Suprapubic skin (tissue), 4 donors: ENCODE data around the gene DNAH1. TPM values are rescaled to one million over a fixed set of nuclear protein-coding genes. Genes with fewer than 3 reads are reported as not detected.

Experiments used
- DNase-seq, 2 donors: peaks; one replicate each; pipeline ENCODE4 v3.0.0-alpha.2; 2019; ENCODE audit warnings: low spot score in 2 of 2
- H3K27ac ChIP-seq: fragments of 200-600 bp; sonication (generic); one replicate; pipeline ENCODE4 v1.5.1; 2019
- H3K27me3 ChIP-seq: fragments of 200-600 bp; sonication (generic); one replicate; pipeline ENCODE4 v1.5.1; 2019
- H3K36me3 ChIP-seq: fragments of 200-600 bp; sonication (generic); one replicate; pipeline ENCODE4 v1.5.1; 2019
- H3K4me1 ChIP-seq: fragments of 200-600 bp; sonication (generic); one replicate; pipeline ENCODE4 v1.5.1; 2019
- H3K4me3 ChIP-seq: fragments of 200-600 bp; sonication (generic); one replicate; pipeline ENCODE4 v1.5.1; 2019; ENCODE audit warnings: mild to moderate bottlenecking
- H3K9me3 ChIP-seq: fragments of 200-600 bp; sonication (generic); one replicate; pipeline ENCODE4 v1.5.1; 2019
- EP300 ChIP-seq: sonication (generic); formaldehyde crosslinking; IDR thresholded peaks from one replicate; pipeline ENCODE4 v1.6.1; 2017; ENCODE audit warnings: antibody characterized with exemption
- POLR2A ChIP-seq, 2 donors: fragments of 450-650 bp; IDR thresholded peaks; one replicate each; pipeline ENCODE4 v1.6.1; 2017; ENCODE audit warnings: antibody characterized with exemption in 2 of 2, mild to moderate bottlenecking in 2 of 2, moderate library complexity in 2 of 2
- POLR2AphosphoS5 ChIP-seq, 3 donors: sonication (generic); formaldehyde crosslinking; IDR thresholded peaks; one replicate each; pipeline ENCODE4 v1.6.1; 2017; ENCODE audit warnings: antibody characterized with exemption in 3 of 3
- WGBS: methylation state at CpG from one replicate; pipeline ENCODE4 v1.1.5; 2018; 5-methylcytosine and 5-hydroxymethylcytosine counted together
- total RNA-seq, 4 donors: library from RNA; depleted of rRNA; stranded (reverse); fragments of >200 nt; gene quantifications; one replicate each; pipeline ENCODE4 v1.1.0, GENCODE V29; 2016
- TF ChIP-seq, protein P1 (sequence below), 2 donors: fragments of 200-600 bp in 1 of 2; fragments of 450-650 bp in 1 of 2; sonication (generic) in 1 of 2; IDR thresholded peaks; one replicate each; pipeline ENCODE4 v1.5.1; 2016 to 2019; ENCODE audit warnings: antibody characterized with exemption in 2 of 2, mild to moderate bottlenecking in 1 of 2, moderate library complexity in 1 of 2

The DNAH1 gene
- total RNA-seq, 4 donors from 2014 or later = 3.4 to 10.1 (median 7.7) TPM

DNA sequence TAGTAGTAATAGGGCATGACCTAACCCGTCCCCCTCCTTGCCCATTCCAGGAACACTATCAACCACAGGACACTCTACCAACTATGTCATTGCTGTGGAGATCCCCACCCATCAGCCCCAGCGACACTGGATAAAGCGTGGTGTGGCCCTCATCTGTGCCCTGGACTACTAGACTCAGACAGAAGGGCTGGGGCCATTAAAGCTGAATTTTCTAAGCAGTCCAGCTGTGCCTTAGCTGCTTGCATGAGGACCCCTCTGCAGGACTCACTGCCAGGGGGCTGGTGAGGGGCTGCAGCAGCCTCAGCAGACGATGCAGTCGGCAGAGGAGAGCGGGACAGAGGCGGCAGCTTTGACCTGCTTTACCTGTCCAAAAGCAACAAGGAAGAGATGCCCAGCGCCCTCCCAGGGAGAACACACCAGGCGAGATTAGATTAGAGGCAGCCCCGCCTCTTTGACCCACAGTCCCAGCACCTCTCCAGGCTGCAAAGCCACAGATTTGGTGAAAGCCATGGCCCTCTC, 84.2 kb downstream of the DNAH1 start:
- Histone ChIP-seq H3K36me3 (peaks cover 59% of the 10 kb centered on the region), H3K4me1 (peaks cover 48% of the 10 kb centered on the region), H3K4me3 (no peak overlapping the region), H3K27ac (no peak overlapping the region), H3K27me3 (no peaks in the 10 kb centered on the region), H3K9me3 (no peaks in the 10 kb centered on the region)
- TF ChIP-seq POLR2AphosphoS5 (IDR thresholded peaks at IDR 0.05) (no peak), POLR2A (IDR thresholded peaks at IDR 0.05) (no peak), EP300 (no peak)
- WGBS = 85% methylated on average over 10 of the region's 10 CpGs
- DNase-seq = no peak

DNA sequence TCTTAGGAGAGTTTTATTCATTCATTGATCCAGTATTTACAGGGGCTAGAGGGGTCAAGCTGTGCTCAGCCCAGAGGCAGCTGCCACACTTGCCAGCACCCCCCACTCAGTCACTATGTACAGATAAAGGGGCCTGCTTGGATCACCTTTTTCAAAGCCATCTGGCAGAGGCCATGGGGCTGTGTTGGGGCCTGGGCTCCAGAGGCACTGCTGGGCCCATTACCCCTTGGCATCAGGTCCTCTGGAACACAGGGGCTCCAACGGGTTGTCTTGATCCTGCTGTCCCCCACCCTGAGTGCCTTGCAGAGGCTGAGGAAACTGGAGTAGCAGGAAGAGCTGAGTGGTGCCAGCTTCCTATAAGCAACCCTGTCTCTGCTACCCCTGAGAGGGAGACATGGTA, 84.9 kb downstream of the DNAH1 start:
- Histone ChIP-seq H3K4me3 (no peak overlapping the region), H3K27me3 (no peaks in the 10 kb centered on the region), H3K4me1 (peaks cover 55% of the 10 kb centered on the region), H3K9me3 (no peaks in the 10 kb centered on the region), H3K27ac (no peak overlapping the region), H3K36me3 (peaks cover 65% of the 10 kb centered on the region)
- 71% methylated on average over 1 of the region's 1 CpG for WGBS
- TF ChIP-seq, protein P1, sequence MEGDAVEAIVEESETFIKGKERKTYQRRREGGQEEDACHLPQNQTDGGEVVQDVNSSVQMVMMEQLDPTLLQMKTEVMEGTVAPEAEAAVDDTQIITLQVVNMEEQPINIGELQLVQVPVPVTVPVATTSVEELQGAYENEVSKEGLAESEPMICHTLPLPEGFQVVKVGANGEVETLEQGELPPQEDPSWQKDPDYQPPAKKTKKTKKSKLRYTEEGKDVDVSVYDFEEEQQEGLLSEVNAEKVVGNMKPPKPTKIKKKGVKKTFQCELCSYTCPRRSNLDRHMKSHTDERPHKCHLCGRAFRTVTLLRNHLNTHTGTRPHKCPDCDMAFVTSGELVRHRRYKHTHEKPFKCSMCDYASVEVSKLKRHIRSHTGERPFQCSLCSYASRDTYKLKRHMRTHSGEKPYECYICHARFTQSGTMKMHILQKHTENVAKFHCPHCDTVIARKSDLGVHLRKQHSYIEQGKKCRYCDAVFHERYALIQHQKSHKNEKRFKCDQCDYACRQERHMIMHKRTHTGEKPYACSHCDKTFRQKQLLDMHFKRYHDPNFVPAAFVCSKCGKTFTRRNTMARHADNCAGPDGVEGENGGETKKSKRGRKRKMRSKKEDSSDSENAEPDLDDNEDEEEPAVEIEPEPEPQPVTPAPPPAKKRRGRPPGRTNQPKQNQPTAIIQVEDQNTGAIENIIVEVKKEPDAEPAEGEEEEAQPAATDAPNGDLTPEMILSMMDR (IDR thresholded peaks at IDR 0.05) = no peak
- TF ChIP-seq POLR2A (IDR thresholded peaks at IDR 0.05) (no peak), POLR2AphosphoS5 (IDR thresholded peaks at IDR 0.05) (no peak), EP300 (no peak)
- no peak for DNase-seq

DNA sequence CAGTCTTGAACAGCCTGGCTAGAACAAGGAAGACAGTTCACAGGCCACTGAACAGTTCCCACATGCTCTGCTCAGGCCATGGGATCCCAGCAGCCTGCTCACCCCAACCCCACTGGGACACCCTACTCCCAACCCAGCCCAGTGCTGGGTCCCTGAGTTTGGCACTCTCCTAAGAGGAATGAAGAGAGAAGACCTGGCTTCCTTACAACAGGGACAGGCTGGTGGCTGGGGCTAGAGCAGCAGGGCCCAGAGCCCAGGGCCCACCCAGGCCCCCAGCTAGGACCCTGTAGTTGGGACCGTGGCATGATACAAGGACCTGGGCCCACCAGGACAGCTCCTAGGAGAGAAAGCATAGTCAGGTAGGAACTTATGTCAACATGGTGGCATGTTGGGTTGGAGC, 85.4 kb downstream of the DNAH1 start:
- WGBS = 100% methylated on average over 1 of the region's 1 CpG

DNA sequence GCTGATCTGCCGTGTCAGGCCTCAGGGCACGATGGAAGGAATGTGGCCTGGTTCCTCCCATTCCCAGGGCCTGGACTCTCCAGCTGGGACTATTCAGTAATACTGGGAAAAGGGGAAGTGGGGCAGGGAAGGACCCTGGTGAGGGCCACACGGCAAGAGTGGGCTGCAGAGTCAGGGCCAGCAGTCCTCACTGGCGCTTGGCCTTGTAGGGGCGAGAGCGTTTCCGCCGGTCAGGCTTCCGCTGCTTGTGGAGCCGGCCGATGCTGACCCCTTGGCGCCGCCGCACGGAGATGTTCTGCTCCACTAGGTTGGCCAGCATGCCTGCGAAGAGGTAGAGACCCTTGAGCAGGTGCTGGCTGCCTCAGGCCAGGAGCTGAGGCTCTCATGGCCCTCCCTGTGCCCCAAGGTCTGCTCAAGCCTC, 86.0 kb downstream of the DNAH1 start:
- Histone ChIP-seq H3K27ac (no peak overlapping the region), H3K9me3 (no peaks in the 10 kb centered on the region), H3K36me3 (peaks cover 73% of the 10 kb centered on the region), H3K4me3 (no peak overlapping the region), H3K27me3 (no peaks in the 10 kb centered on the region), H3K4me1 (peaks cover 66% of the 10 kb centered on the region)
- WGBS = 60% methylated on average over 4 of the region's 16 CpGs
- TF ChIP-seq POLR2A (IDR thresholded peaks at IDR 0.05) = no peak
- no peak for TF ChIP-seq POLR2AphosphoS5 (IDR thresholded peaks at IDR 0.05)
- TF ChIP-seq, protein P1 (IDR thresholded peaks at IDR 0.05) = no peak
- TF ChIP-seq EP300 = no peak
- peak in 1 of 2 donors; percentile 55 for DNase-seq

More for the DNA sequence above, 85.4 kb downstream of the DNAH1 start:
- Histone ChIP-seq H3K4me1 (peaks cover 60% of the 10 kb centered on the region), H3K36me3 (peaks cover 71% of the 10 kb centered on the region), H3K9me3 (no peaks in the 10 kb centered on the region), H3K27me3 (no peaks in the 10 kb centered on the region), H3K27ac (no peak overlapping the region), H3K4me3 (no peak overlapping the region)
- TF ChIP-seq EP300 = no peak
- TF ChIP-seq, protein P1 (IDR thresholded peaks at IDR 0.05) = no peak
- TF ChIP-seq POLR2A (IDR thresholded peaks at IDR 0.05) = no peak
- TF ChIP-seq POLR2AphosphoS5 (IDR thresholded peaks at IDR 0.05) = no peak
- no peak for DNase-seq

DNA sequence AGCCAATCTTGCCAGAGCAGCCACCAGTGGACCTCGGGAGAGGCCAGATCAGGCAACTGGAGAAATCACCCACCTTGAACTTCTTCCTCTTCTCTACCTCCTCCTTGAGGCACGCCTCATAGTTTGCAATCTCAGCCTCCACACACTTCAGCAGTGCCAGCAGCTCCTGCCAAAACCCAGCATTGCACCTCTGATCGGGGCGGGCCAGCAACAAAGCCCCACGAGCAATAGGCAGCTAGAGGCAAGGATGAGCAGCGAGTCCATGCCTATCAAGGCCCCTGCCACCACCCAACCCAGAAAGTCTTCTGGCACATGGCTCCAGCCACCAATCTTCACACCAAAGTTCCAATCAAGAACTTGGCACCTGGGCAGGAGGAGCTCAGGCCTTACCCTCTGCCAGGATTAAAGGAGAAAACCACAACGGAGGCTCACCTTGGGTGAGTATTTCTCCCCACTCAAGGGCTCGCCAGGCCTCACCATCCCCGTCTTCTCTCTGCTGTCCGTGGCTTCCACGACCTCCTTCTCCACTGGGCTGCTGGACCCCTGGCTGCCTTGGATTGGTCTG, 86.7 kb downstream of the DNAH1 start:
- 53% methylated on average over 11 of the region's 11 CpGs for WGBS
- Histone ChIP-seq H3K36me3 (peaks cover 80% of the 10 kb centered on the region), H3K4me1 (peaks cover 72% of the 10 kb centered on the region), H3K9me3 (no peaks in the 10 kb centered on the region), H3K27me3 (no peaks in the 10 kb centered on the region), H3K4me3 (no peak overlapping the region), H3K27ac (peak overlapping the region; percentile 17)
- peak in 1 of 2 donors; percentile 61 for DNase-seq
- no peak for TF ChIP-seq POLR2AphosphoS5 (IDR thresholded peaks at IDR 0.05)

DNA sequence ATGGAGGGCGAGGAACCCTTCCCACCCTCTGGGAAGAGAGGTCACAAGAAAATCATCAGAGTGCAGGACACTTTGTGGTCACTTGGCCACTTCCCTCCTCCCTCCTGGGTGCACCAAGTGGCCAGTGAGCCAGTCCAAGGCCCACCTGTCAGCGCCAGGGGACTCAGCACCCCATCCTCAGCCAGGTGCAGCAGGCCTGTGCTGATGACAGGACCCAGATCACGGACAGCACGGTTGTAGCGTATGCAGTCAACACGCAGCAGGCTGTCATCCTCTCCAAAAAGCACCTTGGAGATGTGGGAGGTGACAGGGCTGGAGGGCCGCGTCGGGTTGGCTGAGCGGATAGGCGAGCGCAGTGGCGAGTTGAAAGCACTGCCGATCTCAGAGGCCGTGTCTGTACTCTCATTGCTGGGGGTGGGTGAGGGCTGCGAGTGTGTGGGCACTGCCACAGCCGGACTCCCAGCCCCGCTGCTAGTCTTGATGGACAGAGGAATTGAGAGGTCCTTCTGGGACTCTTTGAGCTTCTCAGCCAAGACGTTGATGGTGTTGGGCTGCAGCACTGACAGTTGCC, 87.2 kb downstream of the DNAH1 start:
- TF ChIP-seq POLR2AphosphoS5 (IDR thresholded peaks at IDR 0.05) = no peak
- TF ChIP-seq POLR2A (IDR thresholded peaks at IDR 0.05) = no peak
- TF ChIP-seq, protein P1 (IDR thresholded peaks at IDR 0.05) = no peak
- TF ChIP-seq EP300 = no peak
- H3K9me3 ChIP-seq = no peaks in the 10 kb centered on the region
- H3K36me3 ChIP-seq = peaks cover 83% of the 10 kb centered on the region
- peaks cover 78% of the 10 kb centered on the region for H3K4me1 ChIP-seq
- no peak overlapping the region for H3K4me3 ChIP-seq
- peak in 1 of 2 donors; percentile 56 for DNase-seq
- peak overlapping the region; percentile 17 for H3K27ac ChIP-seq
- H3K27me3 ChIP-seq = no peaks in the 10 kb centered on the region
- 60% methylated on average over 14 of the region's 19 CpGs for WGBS
